Raji (cell line): Measurements from ENCODE around the gene RNF208.

Experiments
- POLR2A ChIP-seq: IDR thresholded peaks from 2 replicates; pipeline ENCODE4 v1.6.1; 2011; ENCODE audit warnings: low read depth, low read length, control low read depth; ENCODE audit not compliant: insufficient read depth

Gene RNF208

GRCh38 chr9:137226338-137227053 is 4.5 kb upstream of the RNF208 start:
- TF ChIP-seq POLR2A = no peak

GRCh38 chr9:137225699-137226331 is 3.8 kb upstream of the RNF208 start:
- no peak for TF ChIP-seq POLR2A

GRCh38 chr9:137224830-137225694 is 3.0 kb upstream of the RNF208 start, which contains the start of gene CYSRT1:
Gene CYSRT1 (plus strand): TSS chr9:137225174. CDS start chr9:137225622, 448 bp downstream.
- no peak for TF ChIP-seq POLR2A

- TF ChIP-seq POLR2A = peak; percentile 81
Measured at GRCh38 chr9:137223078-137223970, 1.3 kb upstream of the RNF208 start.

- TF ChIP-seq POLR2A = no peak
Measured at GRCh38 chr9:137221506-137222111, 431 bp downstream of the RNF208 start.

- TF ChIP-seq POLR2A = no peak
Measured at GRCh38 chr9:137221095-137221505, 940 bp downstream of the RNF208 start.

- TF ChIP-seq POLR2A = no peak
Measured at GRCh38 chr9:137220317-137221094, 1.5 kb downstream of the RNF208 start.

- TF ChIP-seq POLR2A = no peak
Measured at GRCh38 chr9:137219757-137220316, 2.2 kb downstream of the RNF208 start.

- TF ChIP-seq POLR2A = no peak
Measured at GRCh38 chr9:137218754-137219271, 3.2 kb downstream of the RNF208 start.

GRCh38 chr9:137218212-137218753 is 3.8 kb downstream of the RNF208 start:
- no peak for TF ChIP-seq POLR2A

GRCh38 chr9:137217276-137218211 is 4.5 kb downstream of the RNF208 start:
- no peak for TF ChIP-seq POLR2A
